Brain microvascular endothelial cell (primary cell): ENCODE results near the gene CLNS1A.
A peak's percentile ranks its signal among the peaks of the same experiment; 100 is the strongest.

Experiments
- DNase-seq: peaks from one replicate; pipeline ENCODE4 v3.0.0-alpha.2; 2020
- H3K27ac ChIP-seq: fragments of 250-450 bp; sonication (Bioruptor Pico); 2 replicates; pipeline ENCODE4 v1.5.1; 2020; ENCODE audit warnings: mild to moderate bottlenecking, moderate library complexity
- H3K27me3 ChIP-seq: fragments of 250-450 bp; sonication (Bioruptor Pico); replicated peaks from 2 replicates; pipeline ENCODE4 v1.5.1; 2020; ENCODE audit warnings: mild to moderate bottlenecking
- H3K36me3 ChIP-seq: fragments of 250-450 bp; sonication (Bioruptor Pico); replicated peaks from 2 replicates; pipeline ENCODE4 v1.5.1; 2020; ENCODE audit warnings: mild to moderate bottlenecking
- H3K4me3 ChIP-seq: 2 replicates; pipeline ENCODE4 v1.5.1; 2011; ENCODE audit warnings: low read depth, mild to moderate bottlenecking, control low read depth, low read length, moderate library complexity
- in situ Hi-C: cut with HindIII; loops from 2 replicates; pipeline ENCODE4 v1.10.0; 2017; ENCODE audit warnings: low sequenced_read_pairs, low pct_ligation_motif_present
- TF ChIP-seq, protein P1 (sequence below): IDR thresholded peaks from 2 replicates; pipeline ENCODE4 v1.5.1; 2011; ENCODE audit warnings: low read depth, mild to moderate bottlenecking, moderate library complexity, low read length, control low read depth, inconsistent platforms; ENCODE audit errors: missing control alignments

CLNS1A gene

GRCh38 chr11:77637345-77638165 lies at the start of gene CLNS1A:
TSS of gene CLNS1A (minus strand) at chr11:77637794. CDS start at chr11:77637714, 80 bp downstream.
- DNase-seq, result peak; percentile 87
- H3K4me3 ChIP-seq, result peak within 1 kb of the TSS; percentile 97
- in situ Hi-C loops, result no loop called here

GRCh38 chr11:77687088-77687487 lies 49.5 kb upstream of the CLNS1A start:
- H3K36me3 ChIP-seq, result peaks cover 35% of the 10 kb centered on the region
- H3K27ac ChIP-seq, result no peak overlapping the region
- no peaks in the 10 kb centered on the region for H3K27me3 ChIP-seq
- H3K4me3 ChIP-seq, result no peak overlapping the region
- DNase-seq, result no peak
- in situ Hi-C loops, result no loop called here
- TF ChIP-seq, protein P1, sequence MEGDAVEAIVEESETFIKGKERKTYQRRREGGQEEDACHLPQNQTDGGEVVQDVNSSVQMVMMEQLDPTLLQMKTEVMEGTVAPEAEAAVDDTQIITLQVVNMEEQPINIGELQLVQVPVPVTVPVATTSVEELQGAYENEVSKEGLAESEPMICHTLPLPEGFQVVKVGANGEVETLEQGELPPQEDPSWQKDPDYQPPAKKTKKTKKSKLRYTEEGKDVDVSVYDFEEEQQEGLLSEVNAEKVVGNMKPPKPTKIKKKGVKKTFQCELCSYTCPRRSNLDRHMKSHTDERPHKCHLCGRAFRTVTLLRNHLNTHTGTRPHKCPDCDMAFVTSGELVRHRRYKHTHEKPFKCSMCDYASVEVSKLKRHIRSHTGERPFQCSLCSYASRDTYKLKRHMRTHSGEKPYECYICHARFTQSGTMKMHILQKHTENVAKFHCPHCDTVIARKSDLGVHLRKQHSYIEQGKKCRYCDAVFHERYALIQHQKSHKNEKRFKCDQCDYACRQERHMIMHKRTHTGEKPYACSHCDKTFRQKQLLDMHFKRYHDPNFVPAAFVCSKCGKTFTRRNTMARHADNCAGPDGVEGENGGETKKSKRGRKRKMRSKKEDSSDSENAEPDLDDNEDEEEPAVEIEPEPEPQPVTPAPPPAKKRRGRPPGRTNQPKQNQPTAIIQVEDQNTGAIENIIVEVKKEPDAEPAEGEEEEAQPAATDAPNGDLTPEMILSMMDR, result no peak

More at GRCh38 chr11:77637345-77638165, at the start of gene CLNS1A:
- Histone ChIP-seq H3K36me3 (no peaks in the 10 kb centered on the region), H3K27me3 (no peaks in the 10 kb centered on the region), H3K27ac (peak within 1 kb of the TSS; percentile 63)
- TF ChIP-seq, protein P1, result no peak

DNA sequence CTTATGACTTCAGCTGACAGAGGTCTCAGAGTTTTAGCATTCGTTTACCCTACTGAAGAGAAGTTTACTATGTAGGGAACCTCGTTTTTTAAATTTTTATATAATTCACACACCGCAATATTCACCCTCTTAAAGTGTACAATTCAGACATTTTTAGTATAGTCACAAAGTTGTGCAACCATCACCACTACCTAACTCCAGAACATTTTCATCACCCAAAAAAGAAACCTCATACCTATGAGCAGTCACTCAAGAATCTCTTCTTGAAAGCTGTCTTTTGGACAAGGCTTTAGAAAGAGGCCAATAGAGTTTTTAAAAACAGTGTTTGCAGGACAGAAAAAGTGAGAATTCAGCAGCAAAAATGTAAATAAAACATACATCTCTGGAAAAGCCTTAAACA lies 39.5 kb upstream of the CLNS1A start:
- in situ Hi-C loops, result no loop called here
- no peak overlapping the region for H3K27ac ChIP-seq
- no peak overlapping the region for H3K4me3 ChIP-seq
- DNase-seq, result no peak
- TF ChIP-seq, protein P1, result no peak
- no peaks in the 10 kb centered on the region for H3K27me3 ChIP-seq
- peaks cover 27% of the 10 kb centered on the region for H3K36me3 ChIP-seq

GRCh38 chr11:77672264-77672663 lies 34.7 kb upstream of the CLNS1A start:
- Histone ChIP-seq H3K4me3 (no peak overlapping the region), H3K36me3 (peaks cover 34% of the 10 kb centered on the region), H3K27ac (no peak overlapping the region), H3K27me3 (no peaks in the 10 kb centered on the region)
- TF ChIP-seq, protein P1, result no peak
- peak; percentile 82 for DNase-seq
- in situ Hi-C loops, result no loop called here

GRCh38 chr11:77669848-77670511 lies 32.4 kb upstream of the CLNS1A start:
- Histone ChIP-seq H3K36me3 (peaks cover 24% of the 10 kb centered on the region), H3K27me3 (no peaks in the 10 kb centered on the region), H3K4me3 (no peak overlapping the region), H3K27ac (no peak overlapping the region)
- TF ChIP-seq, protein P1, result no peak
- in situ Hi-C loops, result no loop called here
- DNase-seq, result peak; percentile 27
